ENCODE measurements around the gene MAN1C1.
"Not testable (repeated sequence)": the region's sequence is repeated elsewhere in the genome, so short reads cannot be mapped to it uniquely, and the experiment has no call there.

Gene MAN1C1

DNA sequence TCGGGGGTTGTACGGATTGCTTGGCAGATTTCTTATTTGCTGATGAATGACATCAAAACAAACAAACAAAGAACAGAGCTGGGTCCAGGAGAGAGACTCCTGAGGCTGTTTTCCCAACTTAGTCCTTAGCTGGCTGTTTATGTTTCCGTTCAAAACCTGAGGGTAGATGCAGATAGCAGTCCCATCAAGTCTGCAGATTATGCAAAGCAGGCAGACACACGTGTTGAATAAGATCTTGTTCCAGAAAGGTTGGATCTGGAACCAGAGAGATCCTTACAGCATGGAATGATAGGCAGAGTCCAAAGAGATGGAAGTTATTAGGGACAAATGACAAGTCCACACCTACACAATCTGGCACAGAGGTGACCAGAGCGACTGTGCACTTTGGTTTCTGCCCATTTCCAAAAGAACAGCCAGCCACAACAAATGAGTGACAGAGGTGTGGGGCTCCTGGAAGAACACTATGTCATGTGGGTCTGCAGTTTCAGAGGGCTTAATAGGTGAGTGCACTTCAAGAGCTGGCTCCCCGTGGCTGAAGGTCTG lies 65.5 kb downstream of the MAN1C1 start:
- DNase-seq: no peak

- no peak for DNase-seq
These were observed 66.6 kb downstream of the MAN1C1 start for GRCh38 chr1:25683177-25683576.

DNA sequence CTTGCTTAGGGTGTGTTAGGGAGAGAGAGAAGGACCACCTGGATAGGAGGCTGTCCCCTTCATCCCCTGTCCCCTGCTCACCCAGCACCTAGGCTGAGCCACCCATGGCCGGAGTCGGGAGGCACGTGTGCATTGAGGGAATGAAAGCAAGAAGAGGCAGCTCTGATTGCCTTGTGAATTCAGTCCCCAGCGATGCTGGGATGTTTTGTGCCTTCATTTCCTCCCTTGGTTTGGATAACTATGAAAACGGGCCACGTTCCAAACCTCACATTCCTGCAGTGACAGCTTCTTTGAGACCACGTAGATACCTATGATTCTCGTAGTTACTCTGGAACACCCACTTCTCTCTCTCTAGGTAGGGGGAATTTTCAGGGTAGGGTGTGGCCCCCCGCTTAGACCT lies 67.1 kb downstream of the MAN1C1 start:
- DNase-seq: no peak

DNA sequence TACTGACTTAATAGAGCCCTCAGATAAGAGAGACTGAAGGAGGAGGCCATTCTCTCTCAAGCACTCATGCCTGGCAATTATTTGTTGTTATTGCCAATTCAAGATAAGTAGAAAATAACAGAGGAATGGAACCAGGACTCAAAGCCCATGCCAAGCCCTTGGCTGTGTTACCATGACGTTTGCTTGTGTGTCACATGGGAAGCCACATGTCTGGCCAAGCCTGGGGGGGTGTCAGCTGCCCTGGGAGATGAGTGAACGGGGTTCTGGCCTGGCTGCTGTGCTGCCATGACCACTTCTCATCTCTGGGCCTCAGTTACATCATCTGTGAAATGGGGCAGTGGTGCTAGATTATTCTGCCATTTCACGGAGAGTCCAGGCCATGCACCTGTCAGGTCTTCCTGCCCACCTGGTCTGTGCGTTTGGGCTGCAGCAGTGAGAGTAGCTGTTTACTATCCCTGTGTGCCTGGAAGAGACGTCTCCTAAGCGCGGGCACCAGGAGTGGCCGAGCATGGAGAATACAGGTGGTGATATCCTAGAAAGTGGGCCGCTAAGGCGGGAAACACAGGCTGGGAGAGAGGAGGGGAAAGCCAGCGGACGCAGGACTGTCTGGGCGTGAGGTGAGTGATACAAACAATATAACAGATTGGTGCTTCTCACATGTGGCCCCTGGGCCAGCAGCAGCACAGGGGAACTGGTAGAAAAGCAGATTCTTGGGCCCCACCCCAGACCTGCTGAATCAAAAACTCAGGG lies 67.8 kb downstream of the MAN1C1 start:
- no peak for DNase-seq

- DNase-seq: no peak
These were observed 68.7 kb downstream of the MAN1C1 start for GRCh38 chr1:25685211-25685750.

DNA sequence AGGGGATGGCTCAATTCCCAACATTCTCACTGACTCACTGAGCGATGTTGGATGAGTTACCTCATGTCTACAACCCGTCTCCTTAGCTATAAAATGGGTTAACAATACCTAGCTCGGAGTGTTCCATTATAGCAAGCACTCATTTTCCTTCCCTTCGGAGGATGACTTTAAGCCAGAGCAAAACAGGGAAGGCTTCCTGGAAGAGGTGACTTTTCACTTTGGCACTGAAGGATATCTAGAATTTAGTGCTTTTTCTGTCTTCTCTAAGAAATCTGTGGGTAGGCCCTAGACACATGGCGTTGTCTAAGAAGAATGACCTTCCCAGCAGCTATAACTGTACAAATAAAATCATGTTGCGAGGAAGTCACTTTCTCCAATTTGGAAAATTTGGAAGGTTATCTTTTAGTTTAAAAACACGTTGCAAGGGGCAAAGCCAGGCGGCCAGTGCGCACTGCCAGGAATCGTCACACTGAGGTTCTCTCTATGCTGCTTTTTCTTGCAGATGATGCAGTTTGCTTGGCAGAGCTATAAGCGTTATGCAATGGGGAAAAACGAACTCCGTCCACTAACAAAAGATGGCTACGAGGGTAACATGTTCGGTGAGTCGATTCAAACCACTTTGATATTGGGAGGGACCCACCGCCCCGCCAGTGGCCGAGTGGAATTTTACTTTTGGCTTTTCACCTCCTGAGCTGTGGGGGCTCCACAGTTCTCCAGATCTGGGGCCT lies 69.5 kb downstream of the MAN1C1 start:
- no peak for DNase-seq

DNA sequence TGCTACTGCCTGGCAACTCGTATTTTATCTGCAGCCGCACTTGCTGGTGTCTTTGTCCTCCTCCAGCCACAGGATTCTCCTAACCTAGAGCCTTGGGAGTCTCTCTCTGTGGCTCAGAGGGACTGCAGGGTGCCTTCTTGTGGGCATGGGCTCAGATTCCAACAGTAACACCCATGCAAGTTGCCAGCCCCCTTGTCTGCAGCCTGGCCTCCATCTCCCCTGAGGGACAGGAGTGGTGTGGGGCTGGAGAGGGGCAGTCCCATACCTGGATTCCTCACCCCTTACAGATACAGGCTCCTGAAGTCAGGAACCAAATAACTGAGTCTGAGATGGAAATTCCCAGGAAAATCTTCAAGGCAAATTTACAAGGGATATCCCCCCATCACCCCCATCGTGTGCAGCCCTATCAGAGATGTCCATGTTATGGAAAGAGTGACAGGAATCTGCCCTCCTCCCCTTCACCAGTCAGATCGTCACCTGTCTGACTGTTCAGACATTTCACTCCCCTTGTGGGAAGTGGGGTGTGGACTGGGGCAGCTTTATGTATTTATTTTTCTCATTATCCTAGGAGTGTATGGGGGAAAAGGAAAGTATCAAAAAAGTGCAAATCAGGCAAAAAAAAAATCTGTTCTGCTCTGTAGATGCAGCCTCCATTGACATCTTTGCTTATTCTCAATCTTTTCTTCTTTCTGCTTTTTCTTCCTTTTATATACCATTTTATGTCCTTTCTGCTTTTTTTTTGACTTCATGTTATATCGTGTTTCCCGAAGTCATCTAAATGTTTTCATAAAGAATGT lies 70.8 kb downstream of the MAN1C1 start:
- no peak for DNase-seq

DNA sequence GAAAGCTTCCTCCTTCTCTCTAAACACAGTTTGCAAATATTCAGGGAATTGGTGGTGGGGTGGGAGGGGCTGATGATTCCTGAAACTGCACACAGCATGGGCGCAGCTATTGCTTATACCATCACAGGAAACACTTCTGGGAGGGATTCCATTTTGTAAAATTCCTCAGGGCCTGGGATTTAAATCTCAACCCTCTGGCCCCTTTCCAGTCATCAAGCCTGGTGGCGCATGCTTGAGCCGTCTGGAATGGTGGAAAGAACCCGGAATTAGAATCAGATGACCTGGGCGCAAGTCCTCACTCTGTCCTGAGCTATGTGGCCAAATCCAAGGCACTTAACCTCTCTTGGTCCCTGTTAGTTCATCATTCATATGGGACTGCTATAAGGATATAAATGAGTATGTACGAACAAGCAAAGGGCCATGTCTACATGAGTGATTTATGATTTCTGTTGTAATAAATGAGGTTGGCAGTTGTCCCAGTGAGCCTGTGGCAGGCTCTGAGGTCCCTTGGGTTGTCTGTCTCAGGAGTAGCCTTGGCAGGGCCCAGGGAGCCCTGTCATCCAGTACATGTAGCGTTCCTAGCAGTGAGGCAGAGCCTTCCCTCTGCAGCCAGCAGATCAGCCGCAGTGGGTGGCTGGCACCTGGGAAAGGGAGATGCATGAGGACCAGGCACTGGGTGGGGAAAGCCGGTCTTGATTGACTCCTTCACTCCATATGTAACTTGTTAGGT lies 72.0 kb downstream of the MAN1C1 start:
- DNase-seq: no peak

DNA sequence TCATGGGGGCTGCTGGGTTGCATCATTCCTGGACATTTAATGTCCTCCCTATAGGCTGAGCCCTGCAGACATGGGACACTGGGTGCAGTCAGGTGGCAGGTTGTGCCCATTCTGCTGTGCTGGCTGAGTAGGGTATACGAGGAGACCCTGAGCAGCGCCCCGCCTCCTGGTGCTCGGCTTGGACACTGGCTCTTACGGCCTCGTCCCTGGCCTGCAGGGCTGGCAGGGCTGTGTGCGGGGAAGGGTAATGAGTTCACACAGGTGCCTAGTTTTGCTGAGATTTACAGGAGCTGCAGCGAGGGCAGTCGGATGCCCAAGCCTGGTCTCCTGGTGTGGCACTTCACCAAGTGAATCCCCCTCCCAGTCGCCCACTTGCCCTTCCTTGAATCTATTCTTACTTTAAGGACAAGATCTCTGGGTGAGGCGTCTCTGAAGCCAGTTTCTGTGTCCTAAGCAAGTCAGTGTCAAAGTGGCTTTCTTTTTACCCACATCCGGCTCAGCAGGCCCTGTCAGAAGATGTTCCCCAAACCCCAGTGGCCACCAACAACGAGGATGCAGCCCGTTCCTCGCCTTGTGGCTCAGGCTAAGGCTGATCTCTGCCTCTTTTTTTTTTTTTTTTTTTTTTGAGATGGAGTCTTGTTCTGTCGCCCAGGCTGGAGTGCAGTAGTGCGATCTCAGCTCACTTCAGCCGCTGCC lies 73.2 kb downstream of the MAN1C1 start:
- DNase-seq: no peak

GRCh38 chr1:25690396-25690956 lies 73.9 kb downstream of the MAN1C1 start:
- no peak for DNase-seq

GRCh38 chr1:25691211-25691610 lies 74.6 kb downstream of the MAN1C1 start:
- DNase-seq: no peak

DNA sequence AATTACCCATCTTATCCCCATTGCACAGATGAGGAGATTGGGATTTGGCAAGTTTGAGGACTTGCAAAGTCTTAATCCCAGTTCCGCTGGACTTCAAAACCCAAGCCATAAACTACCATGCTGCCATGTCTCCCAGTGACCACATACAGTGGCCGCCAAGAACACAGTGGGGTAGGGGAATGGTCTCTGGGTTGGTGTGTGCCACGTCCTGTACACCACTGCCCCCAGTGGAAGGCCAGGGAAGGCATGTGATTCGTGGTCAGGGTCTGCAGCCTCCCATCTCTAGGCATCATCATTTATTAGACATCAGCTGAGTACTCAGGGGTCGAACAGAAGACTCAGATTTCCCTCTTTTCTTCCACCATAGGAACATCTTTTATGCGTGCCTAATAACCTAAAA lies 76.0 kb downstream of the MAN1C1 start:
- DNase-seq: peak; percentile 11

DNA sequence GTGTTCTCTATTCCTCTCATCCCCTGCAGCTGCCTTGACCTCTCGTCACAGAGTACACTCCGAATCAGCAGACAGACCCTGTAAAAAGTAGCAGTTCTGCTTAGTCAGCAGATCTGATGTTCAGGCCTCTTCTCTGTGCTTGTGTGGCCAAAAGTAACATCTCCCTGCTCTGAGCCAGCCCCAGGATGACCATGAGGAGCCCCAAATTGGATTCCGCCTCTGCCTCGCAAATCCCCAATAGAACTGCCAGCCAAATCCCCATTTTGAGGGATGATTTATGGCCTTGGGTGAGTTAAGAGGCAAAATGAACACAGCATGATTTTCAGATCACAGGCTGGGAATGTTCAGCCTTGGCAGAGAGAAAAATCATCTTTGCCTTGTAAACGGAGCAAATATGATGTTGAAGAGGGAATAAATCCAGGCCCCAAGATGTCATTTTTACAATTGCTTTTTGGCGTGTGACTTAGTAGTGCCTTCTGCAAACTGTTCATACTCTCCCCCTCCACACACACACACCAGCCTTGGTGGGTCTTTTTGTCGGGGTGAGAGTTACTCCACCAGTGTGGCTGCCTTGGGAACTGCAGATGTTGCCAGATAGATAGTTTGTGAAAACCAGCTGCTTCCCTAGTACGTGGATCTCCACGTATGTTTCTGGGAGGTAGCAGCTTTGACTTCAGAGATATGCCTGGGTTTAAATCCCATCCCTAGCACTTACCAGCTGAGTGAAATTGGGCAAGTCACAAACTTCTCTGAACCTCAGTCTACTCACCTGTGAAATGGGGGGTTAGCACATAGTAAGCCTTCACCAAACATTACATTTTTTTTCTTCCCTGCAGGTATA lies 77.8 kb downstream of the MAN1C1 start:
- DNase-seq: no peak

- DNase-seq: no peak
These were observed 78.6 kb downstream of the MAN1C1 start for GRCh38 chr1:25695090-25695770.

- DNase-seq: no peak
These were observed 79.2 kb downstream of the MAN1C1 start for GRCh38 chr1:25695771-25696311.

DNA sequence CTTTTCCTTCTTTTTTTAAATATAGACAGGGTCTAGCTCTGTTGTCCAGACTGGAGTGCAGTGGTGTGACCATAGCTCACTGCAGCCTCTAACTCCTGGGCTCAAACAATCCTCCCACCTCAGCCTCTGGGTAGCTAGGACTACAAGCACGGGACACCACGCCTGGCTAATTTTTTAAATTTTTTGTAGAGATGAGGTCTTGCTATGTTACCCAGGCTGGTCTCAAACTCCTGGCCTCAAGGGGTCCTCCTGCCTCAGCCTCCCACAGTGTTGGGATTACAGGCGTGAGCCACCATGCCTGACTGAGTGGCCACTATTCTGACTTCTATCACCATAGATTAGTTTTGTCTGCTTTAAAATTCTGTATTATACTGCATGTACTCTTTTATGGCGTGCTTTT lies 80.1 kb downstream of the MAN1C1 start:
- not testable (repeated sequence) for DNase-seq

GRCh38 chr1:25697435-25698217 lies 81.0 kb downstream of the MAN1C1 start:
- peak; percentile 11 for DNase-seq

DNA sequence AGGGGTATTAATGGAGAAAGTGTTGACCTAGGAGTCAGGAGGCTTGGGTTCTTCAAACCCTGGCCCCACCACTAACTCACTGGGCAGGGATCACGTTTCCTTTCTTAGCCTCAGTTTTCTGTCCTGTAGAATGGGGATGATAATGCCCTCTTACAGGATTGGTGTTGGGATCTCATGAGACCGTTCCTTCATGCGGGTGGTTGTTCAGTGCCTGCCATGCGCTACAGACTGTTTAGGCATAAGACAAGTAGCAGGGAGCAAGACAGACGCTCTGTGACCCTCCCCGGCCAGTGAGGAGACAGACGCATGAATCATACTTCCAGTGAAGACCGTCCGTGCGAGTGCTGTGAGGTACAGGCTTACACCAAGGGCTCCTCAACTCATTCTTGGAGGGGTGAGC lies 81.7 kb downstream of the MAN1C1 start:
- no peak for DNase-seq

DNA sequence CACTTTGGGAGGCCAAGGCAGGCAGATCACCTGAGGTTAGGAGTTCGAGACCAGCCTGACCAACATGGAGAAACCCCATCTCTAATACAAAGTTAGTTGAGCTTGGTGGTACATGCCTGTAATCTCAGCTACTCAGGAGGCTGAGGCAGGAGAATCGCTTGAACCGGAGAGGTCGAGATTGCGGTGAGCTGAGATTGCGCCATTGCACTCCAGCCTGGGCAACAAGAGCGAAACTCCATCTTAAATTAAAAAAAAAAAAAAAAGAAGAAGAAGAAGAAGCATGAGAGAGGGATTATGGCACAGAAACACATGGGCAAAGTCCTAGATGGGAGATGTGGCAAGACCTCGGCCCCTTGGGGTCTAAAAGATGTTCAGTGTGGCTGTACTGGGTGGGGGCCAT lies 82.5 kb downstream of the MAN1C1 start:
- not testable (repeated sequence) for DNase-seq

All from CD4-positive, alpha-beta T cell treated with Interferon gamma for 1 hour (primary cell).